HUDEP-2 (cell line): ENCODE results near the gene LCE1E.

ENCODE experiments used
- DNase-seq, 76 experiments: peaks; one replicate each; lab custom pipeline; 2025; ENCODE audit not compliant: unreplicated experiment in 76 of 76; lab: John Stamatoyannopoulos, UW

The LCE1E gene, protein sequence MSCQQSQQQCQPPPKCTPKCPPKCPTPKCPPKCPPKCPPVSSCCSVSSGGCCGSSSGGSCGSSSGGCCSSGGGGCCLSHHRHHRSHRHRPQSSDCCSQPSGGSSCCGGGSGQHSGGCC

DNA sequence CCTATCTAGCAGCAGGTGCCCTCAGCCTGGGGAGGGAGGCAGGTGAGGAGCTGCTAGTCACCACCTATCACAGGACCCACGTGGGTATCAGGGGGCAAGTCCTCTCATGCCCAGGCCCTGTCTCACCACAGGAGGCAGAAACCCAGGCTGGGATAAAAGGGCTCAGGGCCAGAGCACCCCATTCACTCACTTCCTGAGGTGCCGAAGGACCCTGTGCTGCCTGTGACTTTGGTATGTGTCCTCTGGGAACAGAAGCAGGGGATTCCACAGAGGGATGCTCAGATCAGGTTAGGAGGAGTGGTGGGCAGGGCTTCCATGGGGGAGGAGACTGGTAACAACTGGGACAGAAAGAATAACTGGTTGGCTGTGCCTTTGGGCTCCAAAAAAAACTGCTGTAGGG lies at the start of gene LCE1E:
TSS of gene LCE1E (plus strand) at position 181 of the 400 bp plus-strand sequence. CDS start 1,043 bp downstream, outside the sequence.
- DNase-seq = no peak

DNA sequence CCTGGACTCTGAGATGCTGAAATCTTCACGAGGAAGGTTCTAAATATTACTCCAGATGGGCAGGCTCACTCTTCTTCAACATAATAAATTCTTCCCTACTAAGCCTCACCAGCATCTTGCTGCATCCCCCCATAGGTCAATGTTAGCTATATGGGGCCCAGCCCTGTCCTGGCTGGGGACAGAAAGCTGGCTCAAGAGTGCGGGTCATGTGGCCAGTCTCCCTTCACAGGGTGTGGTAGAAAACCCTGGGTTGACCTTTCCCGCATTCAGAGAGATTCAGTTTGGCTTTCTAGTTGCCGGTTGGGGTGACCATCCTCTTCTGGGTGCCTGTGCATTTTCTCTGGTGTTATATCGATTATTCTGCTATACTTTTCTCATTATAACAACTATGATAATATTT lies 48.1 kb upstream of the LCE1E start:
- DNase-seq = no peak

DNA sequence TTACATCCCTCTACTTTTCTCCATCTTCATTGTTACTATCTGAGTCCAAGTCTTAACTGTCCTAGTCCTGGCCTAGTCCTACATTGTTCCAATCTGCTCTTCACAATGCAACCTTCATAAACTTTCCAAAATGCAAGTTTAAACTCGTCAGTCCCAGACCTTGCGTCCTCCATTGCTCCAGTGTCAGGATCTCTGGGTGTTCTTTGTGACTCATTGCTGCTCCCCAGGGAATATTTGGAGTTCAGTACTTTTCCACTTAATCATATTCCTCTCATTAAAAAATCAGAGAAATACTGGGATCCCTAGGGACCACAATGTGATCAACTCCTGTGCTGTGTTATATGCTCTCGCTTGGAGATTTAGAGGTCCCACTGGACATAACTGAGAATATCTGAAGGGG lies 46.2 kb upstream of the LCE1E start:
- DNase-seq = no peak

DNA sequence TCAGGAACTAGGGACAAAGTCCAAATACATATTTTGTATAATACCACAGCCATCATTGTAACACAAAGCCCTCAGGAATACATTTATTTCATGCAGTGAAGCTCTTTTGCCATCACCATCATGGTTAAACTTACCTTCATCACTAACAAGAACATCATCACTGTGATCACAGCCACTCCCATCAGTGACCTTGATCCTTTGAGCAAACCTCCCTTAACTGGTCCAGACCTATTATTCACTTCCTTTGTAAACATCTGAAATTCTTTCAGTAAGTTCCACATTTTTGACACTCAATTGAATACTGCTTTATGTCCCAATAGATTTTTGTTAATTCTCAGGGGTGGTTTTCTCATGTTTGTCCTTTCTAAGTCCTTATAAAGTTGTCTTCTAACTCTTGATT lies 44.4 kb upstream of the LCE1E start:
- DNase-seq = no peak

DNA sequence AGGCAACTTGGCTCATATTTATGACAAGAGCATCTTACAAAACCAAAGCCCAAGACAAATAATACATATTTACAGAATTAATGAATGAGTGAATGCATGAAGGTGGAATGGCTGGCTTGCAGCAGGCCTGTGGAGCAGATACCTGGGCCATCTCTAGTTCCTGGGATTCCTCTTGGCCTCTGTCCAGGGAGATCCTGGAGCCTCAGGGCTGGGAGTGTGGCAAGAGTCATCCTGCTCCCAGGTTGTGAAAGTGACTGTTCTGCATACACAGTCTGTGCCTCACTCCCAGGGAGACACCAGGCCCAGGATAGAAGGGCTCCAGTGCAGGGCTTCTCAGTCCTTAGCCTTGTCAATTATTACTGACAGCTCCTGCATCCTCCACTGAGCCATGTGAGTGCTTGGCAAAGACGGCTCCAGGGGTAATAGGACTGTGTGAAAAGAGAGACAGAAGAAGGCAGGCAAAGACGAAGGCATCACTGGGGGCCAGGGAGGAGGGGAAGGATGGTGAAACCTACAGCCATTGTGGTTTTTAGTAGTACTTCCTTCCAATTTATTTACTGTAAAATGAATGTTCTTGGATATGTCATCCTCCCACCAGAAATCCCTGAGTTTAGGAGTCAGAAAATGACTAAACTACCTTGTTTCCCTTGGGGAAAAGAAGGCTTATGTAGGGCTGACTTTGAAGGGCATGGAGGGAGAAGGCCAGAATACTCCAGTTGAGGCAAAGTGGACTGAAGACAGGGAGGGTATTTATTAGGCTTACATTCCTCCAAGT lies 42.5 kb upstream of the LCE1E start:
- DNase-seq = no peak

DNA sequence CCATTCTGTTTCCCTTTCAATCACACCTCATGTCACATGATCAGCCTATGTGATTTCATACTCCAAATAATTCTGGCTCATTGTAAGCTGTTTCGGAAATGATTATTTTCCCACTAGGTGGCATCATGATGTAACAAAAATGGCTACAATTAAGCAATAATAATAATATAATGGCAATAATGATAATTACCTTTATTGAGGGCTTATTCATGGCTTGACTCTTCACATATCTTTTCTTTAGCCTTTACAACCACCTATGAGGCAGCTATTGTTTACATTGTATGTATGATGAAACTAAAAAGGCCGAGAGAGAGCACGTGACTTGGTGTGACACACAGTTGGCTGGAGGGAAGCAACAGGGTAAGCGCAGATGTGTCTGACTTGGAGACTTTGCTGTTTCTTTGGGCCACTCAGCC lies 40.8 kb upstream of the LCE1E start:
- DNase-seq = no peak

DNA sequence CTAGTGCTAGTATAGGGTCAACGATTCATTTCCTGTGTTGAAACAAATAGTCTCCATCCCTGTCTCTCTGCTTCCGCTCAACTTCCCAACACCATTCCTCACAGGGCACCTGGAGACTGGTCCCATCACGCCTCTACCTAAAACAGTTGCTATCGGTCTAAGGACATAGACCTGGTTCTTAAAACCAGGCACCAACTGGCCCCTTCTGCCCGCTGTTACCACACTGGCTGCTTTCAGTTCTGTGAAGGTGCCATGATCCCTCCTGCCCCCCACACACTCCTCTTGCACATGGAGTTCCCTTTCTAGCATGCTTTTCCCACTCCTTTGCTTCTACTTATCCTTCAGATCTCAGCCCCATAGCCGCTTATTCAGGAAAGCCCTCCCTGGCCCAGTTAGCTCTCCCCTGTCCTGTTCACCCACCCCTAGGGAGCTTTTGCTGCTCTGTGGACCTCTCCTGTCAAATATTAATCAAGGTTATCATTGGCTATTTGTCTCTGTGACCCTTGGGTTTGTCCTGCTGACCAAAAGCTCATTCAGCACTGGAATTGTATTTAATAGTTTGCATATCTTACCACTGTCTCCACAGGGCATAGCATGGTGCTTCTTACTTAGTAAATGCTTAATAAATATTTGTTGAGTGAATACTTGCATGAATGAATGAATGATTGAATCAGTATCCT lies 40.2 kb upstream of the LCE1E start:
- DNase-seq = no peak

DNA sequence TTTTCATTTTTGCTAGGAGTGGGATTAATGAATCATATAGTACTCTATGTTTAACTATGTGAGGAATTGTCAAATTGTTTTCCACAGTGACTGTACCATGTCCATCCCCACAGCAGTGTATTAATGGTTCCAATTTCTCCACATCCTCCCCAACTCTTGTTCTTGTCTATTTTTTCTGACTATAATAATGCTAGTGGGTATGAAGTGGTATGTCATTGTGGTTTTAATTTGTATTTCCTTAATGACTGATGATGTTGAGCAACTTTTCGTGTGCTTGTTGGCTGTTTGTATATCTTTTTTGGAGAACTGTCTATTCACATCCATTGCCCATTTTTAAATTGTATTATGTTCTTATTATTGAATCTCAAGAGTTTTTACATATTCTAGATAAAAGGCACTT lies 38.2 kb upstream of the LCE1E start:
- DNase-seq = no peak

DNA sequence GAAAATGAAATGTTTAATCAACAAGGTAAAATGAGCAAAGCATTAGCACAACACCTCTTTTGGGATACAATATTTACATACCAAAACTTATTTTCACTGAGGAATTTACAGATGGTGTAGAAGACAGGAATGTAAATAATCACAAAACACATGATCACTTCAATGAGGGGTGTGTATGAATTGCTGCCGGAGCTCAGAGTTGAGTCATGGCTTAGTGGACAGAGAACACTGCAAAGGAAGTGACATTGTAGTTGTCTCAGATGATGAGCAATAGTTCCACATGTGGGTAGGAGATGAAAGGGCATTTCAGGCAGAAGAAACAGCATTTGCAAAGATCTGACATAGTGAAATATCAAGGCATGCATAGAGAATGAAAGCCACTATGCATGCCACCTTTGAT lies 33.8 kb upstream of the LCE1E start:
- no peak for DNase-seq

DNA sequence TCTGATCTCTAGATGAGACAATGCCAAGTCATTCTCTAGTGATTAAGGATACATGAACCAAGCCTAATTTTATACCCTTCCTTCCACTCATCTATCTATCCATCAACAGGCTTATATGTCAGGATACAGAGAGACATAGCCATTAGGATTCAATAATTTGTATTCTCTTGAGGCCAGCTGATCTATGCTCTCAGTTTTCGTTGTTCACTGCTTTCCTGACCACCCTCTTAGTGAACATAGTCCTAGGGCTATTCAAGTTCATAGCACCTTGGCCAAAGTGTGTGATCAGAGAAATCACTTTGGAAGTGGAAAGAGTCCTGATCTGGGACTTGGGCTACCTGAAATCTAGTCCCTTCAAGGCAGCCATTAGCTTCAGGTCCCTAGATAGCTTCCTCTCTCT lies 32.5 kb upstream of the LCE1E start:
- DNase-seq = no peak

DNA sequence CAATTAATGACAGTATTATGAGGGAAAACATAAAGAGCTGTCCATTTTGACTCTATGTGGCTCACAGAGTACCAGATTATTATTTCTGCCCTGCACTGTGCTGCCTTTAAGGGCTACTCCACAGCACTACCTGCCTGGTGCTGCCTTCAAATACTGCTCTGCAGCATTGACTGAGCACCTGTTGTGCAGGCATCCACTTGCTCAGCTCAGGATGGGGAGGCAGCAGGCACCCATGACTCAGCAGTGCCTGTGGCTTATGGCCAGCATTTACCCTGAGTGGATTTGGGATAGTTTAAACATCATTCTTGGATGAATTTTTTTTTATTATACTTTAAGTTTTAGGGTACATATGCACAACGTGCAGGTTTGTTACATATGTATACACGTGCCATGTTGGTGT lies 29.2 kb upstream of the LCE1E start:
- no peak for DNase-seq

DNA sequence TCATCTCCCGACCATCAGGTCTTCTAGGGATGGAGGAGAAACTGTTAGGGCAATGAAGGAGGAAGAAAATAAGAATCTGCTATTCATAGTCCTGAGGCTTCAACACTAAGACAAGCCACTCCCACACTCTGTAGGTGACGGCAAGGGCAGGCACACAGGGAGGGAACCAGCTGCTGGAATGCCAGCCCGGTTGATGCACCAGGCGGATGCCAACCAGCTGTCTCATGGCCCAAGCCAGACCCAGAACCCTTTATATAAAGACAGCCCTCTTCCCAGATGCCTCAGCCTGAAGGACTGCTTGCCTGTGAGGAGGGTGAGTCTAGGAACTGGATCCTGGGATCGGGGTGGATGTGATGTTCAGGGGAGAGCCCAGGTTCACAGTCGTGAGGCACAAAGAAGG lies 28.3 kb upstream of the LCE1E start, which contains the start of gene KPRP:
TSS of gene KPRP (plus strand) at position 279 of the 400 bp plus-strand sequence. CDS start 1,564 bp downstream, outside the sequence.
- no peak for DNase-seq

DNA sequence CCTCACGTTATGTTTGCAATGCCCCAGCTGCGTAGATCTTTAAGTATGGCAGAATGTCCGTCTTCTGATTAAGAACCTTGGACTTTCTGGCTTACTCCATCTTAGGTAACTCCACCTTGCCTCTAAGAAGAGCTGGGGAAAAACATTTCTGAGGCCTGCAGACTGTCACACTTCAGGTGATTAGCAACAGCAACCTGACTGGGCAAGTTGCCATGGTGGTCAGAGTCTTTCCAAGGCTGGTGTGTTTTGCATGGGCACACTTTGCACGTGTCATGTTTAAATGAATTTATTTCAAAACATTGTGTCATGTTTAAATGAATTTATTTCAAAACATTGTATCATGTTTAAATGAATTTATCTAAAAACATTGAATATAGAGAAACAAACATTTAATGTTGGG lies 27.4 kb upstream of the LCE1E start:
- DNase-seq = no peak

DNA sequence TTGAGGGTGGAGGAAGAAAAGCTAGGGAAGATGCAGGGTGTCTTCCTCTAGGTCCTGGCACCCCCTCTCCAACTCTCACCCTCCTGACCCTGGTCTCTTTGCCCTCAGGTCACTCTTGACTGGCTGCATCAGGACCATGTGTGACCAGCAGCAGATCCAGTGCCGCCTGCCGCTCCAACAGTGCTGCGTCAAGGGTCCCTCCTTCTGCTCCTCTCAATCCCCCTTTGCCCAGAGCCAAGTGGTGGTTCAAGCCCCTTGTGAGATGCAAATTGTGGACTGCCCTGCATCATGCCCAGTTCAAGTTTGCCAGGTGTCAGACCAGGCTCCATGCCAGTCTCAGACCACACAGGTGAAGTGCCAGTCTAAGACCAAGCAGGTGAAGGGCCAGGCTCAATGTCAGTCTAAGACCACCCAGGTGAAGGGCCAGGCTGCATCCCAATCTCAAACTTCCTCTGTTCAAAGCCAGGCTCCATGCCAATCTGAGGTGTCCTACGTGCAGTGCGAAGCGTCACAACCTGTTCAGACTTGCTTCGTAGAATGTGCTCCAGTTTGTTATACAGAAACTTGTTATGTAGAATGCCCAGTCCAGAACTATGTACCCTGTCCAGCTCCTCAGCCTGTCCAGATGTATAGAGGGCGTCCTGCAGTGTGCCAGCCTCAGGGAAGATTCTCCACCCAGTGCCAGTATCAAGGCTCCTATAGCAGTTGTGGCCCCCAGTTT lies 26.4 kb upstream of the LCE1E start:
- no peak for DNase-seq

DNA sequence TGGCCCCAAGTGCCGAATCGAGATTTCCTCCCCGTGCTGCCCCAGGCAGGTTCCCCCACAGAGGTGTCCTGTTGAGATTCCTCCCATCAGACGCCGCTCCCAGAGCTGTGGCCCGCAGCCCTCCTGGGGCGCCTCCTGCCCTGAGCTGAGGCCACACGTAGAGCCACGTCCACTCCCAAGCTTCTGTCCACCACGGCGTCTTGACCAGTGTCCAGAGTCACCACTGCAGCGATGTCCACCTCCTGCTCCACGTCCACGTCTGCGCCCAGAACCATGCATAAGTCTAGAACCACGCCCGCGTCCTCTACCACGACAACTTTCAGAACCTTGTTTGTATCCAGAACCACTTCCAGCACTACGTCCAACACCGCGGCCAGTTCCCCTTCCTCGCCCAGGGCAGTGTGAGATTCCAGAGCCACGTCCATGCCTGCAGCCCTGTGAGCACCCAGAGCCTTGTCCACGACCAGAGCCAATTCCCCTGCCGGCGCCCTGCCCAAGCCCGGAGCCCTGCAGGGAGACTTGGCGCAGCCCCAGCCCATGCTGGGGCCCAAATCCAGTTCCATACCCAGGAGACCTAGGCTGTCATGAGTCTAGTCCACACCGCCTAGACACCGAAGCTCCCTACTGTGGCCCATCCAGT lies 25.4 kb upstream of the LCE1E start:
- no peak for DNase-seq

DNA sequence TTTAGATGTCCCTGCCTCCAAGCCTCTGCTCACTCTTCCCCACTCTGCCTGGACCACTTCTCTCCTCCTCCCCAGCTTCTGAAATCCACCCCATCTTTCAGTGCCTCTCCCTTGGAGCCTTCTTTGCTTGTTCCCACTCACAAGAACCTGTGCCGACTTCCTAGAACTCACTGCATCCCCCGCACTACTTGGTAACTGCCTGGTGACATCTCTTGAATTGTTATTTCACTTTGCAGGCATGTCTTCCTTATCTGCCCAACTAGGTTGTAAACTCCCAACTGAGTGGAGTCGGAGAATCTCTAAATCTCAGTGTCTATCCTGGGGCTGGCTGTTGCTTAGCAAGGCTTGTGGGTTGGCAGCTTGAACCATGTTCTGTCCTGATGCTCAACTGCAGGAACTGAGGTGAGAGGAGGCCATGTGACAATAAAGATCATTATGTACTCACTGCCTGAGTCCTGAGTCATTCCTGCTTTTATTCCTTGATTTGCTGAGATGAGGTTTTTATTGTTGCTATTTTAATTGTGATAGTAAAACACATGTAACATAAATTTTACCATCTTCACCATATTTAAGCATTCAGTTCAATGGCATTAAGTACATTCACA lies 24.3 kb upstream of the LCE1E start:
- no peak for DNase-seq

DNA sequence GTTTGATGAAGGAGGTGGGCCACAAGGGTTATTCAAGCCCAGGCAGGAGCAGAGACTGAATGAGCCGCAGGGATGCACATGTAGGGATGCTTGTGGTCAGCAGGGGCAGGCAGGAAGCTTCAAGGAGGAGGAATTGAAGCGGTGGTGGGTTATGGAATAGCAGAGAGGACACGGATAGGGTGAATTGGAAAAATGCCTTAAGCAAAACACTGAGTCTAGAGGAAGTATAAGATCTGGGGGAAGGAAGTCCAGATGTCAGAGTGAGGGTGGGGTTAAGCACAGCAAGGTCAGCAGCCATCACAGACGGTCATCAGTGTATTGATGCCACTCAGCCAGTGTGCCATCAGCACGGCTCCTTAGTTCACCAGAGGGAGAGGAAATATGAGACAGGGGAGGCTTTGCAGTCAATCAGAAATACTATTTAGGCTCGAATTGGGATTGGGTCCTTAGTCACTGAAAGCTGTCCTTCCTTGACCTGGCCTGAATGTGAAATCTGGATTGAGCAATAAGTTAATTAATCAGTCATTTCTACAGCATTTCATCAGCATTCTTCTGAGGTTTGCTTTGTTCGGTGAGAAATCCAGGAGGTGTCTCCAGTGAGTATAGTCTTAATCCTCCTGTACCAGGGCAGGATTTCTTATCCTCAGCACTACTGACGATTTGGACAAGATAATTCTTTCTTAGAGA lies 17.1 kb upstream of the LCE1E start:
- DNase-seq = no peak

DNA sequence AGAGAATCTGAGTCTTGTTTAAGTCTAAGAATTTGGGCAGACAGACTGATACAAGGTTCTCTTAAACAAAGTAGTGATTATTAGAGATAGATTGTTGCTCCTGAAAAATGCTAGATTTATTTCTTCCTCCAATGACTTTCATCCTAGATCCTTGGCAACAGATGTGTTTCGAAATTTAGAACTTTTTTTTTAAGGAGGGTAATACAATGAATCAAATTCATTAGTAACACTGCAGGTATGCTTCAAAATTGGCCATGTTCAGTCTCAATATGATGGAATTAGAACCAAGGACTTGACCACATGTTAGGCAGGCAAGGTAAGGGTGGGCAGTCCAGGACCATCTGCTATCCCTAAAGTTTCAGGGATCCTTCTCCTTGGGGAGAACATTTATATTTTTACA lies 15.6 kb upstream of the LCE1E start:
- no peak for DNase-seq

DNA sequence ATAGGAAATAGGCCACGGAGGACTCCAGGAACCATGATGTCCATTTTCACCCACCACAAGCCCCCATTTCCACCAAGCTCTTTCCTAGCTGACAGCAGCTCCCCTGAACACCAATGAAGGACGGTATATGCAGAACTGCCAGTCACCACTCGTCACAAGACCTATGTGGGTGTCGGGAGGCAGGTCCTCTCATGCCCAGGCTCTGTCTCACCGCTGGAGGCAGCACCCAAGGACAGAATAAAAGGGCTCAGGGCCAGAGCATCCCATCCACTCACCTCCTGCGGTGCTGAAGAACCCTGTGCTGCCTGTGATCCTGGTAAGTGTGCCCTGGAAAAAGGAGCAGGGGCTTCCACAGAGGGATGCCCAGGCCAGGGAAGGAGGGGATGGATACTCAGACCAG lies 11.2 kb upstream of the LCE1E start, which contains the start of gene LCE1F:
TSS of gene LCE1F (plus strand) at position 266 of the 400 bp plus-strand sequence. CDS start 1,232 bp downstream, outside the sequence.
- DNase-seq = peak in 2 of 76 experiments; percentile 3 to 7

DNA sequence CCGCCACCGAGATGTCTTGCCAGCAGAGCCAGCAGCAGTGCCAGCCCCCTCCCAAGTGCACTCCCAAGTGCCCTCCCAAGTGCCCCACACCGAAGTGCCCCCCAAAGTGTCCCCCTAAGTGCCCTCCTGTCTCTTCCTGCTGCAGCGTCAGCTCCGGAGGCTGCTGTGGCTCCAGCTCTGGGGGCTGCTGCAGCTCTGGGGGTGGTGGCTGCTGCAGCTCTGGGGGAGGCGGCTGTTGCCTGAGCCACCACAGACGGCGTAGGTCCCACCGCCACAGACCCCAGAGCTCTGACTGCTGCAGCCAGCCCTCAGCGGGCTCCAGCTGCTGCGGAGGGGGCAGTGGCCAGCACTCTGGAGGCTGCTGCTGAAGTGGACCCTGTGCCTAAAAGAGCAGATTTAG lies 9.7 kb upstream of the LCE1E start:
- DNase-seq = no peak
